Activated naive CD8-positive, alpha-beta T cell treated with anti-CD3 and anti-CD28 coated beads for 36 hours (primary cell): ENCODE data around the gene PPP1R7. TPM values are rescaled to one million over a fixed set of nuclear protein-coding genes. Genes with fewer than 3 reads are reported as not detected.
"Not testable (repeated sequence)": the region's sequence is repeated elsewhere in the genome, so short reads cannot be mapped to it uniquely, and the experiment has no call there.

ENCODE experiments used
- DNase-seq: peaks from one replicate; pipeline ENCODE4 v3.0.0; 2021
- H3K27ac Mint-ChIP-seq: one replicate; pipeline ENCODE4 v1.8.0; 2022; ENCODE audit warnings: mild to moderate bottlenecking, moderate library complexity, mixed read lengths
- H3K27me3 Mint-ChIP-seq: one replicate; pipeline ENCODE4 v1.8.0; 2022; ENCODE audit warnings: mild to moderate bottlenecking, mixed read lengths
- H3K36me3 Mint-ChIP-seq: one replicate; pipeline ENCODE4 v1.8.0; 2021; ENCODE audit warnings: mild to moderate bottlenecking, mixed read lengths
- H3K4me1 Mint-ChIP-seq: one replicate; pipeline ENCODE4 v1.8.0; 2021; ENCODE audit warnings: mixed read lengths
- H3K4me3 Mint-ChIP-seq: one replicate; pipeline ENCODE4 v1.8.0; 2022; ENCODE audit warnings: mild to moderate bottlenecking, moderate library complexity, mixed read lengths
- H3K9me3 Mint-ChIP-seq: one replicate; pipeline ENCODE4 v1.8.0; 2022; ENCODE audit warnings: mixed read lengths
- total RNA-seq, 2 experiments: library from RNA; stranded (reverse); gene quantifications; one replicate each; pipeline ENCODE4 v1.2.3, GENCODE V29; 2021

Gene PPP1R7
- total RNA-seq, 2 experiments from 2014 or later: 80.4 to 85.1 TPM

DNA sequence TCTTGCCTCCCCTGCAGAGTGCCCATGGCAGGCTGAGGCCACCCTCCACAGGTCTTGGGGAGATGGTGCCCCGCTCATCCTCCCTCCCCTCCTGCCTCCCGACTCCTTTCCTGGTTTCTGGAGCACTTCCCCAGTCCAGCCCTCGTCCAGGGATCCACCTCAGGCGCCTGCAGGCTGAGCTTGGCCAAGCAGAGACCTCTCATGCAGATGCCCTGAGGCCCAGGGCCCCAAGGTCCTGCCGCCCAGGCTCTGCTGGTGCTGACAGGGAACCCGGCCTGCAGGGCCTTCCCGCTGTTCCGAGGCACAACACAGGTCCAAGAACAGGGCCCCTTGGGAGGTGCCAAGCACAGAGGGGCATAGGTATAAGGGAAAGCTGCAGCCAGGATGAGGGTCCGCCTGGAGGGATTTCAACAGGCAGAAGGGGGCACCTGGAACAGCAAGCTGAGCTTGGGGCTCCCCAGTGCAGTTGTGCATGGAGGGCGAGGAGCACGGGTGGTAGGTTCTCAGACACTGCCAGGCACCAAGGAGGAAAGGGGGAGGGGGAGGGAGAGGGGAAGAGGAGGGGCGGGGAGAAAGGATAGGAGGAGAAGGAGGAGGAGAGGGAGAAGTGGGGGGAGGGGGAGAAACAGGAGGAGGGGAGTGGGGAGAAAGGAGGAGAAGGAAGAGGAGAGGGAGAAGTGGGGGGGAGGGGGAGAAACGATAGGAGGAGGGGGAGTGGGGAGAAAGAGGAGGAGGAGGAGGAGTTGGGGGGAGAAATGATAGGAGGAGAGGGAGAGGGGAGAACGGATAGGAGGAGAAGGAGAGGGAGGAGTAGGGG, 37.0 kb downstream of the PPP1R7 start:
- H3K9me3 Mint-ChIP-seq: no peaks in the 10 kb centered on the region
- no peaks in the 10 kb centered on the region for H3K4me1 Mint-ChIP-seq
- DNase-seq: no peak
- H3K4me3 Mint-ChIP-seq: no peak overlapping the region
- no peaks in the 10 kb centered on the region for H3K36me3 Mint-ChIP-seq
- H3K27me3 Mint-ChIP-seq: no peaks in the 10 kb centered on the region
- H3K27ac Mint-ChIP-seq: no peak overlapping the region

DNA sequence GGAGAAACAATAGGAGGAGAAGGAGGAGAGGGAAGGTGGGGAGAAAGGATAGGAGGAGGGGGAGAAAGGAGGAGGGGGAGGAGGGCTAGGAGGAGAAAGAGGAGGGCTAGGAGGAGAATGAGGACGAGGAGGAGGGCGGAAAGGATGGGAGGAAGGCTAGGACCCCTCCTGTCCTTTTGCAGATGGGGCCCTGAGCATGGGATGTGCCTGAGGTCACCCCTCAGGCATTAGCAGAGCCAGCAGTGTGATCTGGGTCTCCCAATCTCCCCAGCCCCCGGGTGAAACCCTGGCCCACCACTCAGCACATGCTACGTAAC, 37.6 kb downstream of the PPP1R7 start:
- no peak for DNase-seq
- Mint-ChIP-seq H3K4me3 (no peak overlapping the region), H3K4me1 (no peaks in the 10 kb centered on the region), H3K9me3 (no peaks in the 10 kb centered on the region), H3K27me3 (no peaks in the 10 kb centered on the region), H3K27ac (no peak overlapping the region), H3K36me3 (no peaks in the 10 kb centered on the region)

- Mint-ChIP-seq H3K36me3 (no peaks in the 10 kb centered on the region), H3K4me3 (no peak within 1 kb of the TSS), H3K27ac (no peak within 1 kb of the TSS), H3K9me3 (no peaks in the 10 kb centered on the region), H3K4me1 (no peaks in the 10 kb centered on the region), H3K27me3 (no peaks in the 10 kb centered on the region)
- no peak for DNase-seq
Observed at GRCh38 chr2:241188361-241189092, 38.3 kb downstream of the PPP1R7 start, which contains the start of gene ANO7. Gene ANO7 (plus strand): TSS chr2:241188677. CDS start chr2:241190064, 1,387 bp downstream.

- Mint-ChIP-seq H3K4me3 (no peak overlapping the region), H3K27me3 (no peaks in the 10 kb centered on the region), H3K9me3 (no peaks in the 10 kb centered on the region), H3K36me3 (no peaks in the 10 kb centered on the region), H3K4me1 (no peaks in the 10 kb centered on the region), H3K27ac (no peak overlapping the region)
- DNase-seq: no peak
Observed at GRCh38 chr2:241189093-241189855, 39.0 kb downstream of the PPP1R7 start.

- Mint-ChIP-seq H3K9me3 (no peaks in the 10 kb centered on the region), H3K27ac (no peak overlapping the region), H3K27me3 (no peaks in the 10 kb centered on the region), H3K4me1 (no peaks in the 10 kb centered on the region), H3K4me3 (no peak overlapping the region), H3K36me3 (no peaks in the 10 kb centered on the region)
- no peak for DNase-seq
Observed at GRCh38 chr2:241189856-241190201, 39.6 kb downstream of the PPP1R7 start.

GRCh38 chr2:241190291-241190981, 40.2 kb downstream of the PPP1R7 start:
- no peaks in the 10 kb centered on the region for H3K27me3 Mint-ChIP-seq
- H3K4me3 Mint-ChIP-seq: no peak overlapping the region
- no peak for DNase-seq
- no peaks in the 10 kb centered on the region for H3K9me3 Mint-ChIP-seq
- no peaks in the 10 kb centered on the region for H3K4me1 Mint-ChIP-seq
- H3K27ac Mint-ChIP-seq: no peak overlapping the region
- no peaks in the 10 kb centered on the region for H3K36me3 Mint-ChIP-seq

- H3K4me3 Mint-ChIP-seq: no peak overlapping the region
- no peak overlapping the region for H3K27ac Mint-ChIP-seq
- no peak for DNase-seq
- no peaks in the 10 kb centered on the region for H3K36me3 Mint-ChIP-seq
- no peaks in the 10 kb centered on the region for H3K4me1 Mint-ChIP-seq
- H3K27me3 Mint-ChIP-seq: no peaks in the 10 kb centered on the region
- no peaks in the 10 kb centered on the region for H3K9me3 Mint-ChIP-seq
Observed at GRCh38 chr2:241191081-241191480, 40.8 kb downstream of the PPP1R7 start.

DNA sequence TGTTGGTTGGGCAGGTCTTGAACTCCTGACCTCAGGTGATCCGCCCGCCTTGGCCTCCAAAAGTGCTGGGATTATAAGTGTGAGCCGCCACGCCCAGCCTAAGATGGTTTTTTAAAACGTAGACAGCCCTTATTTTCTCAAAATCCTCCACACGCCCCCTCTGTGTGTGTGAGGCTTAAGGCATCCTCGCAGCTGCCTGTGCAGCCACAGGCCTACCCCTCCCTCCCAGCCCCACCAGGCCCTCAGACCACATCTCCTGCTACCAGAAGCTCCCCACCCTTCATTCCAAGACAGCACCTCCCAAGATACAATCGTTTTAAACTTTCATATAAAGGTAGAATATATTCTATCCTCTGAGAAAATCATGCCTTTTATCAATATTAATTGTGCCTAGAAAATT, 43.0 kb downstream of the PPP1R7 start:
- no peaks in the 10 kb centered on the region for H3K36me3 Mint-ChIP-seq
- DNase-seq: no peak
- H3K9me3 Mint-ChIP-seq: no peaks in the 10 kb centered on the region
- no peak overlapping the region for H3K4me3 Mint-ChIP-seq
- H3K27me3 Mint-ChIP-seq: no peaks in the 10 kb centered on the region
- H3K4me1 Mint-ChIP-seq: no peaks in the 10 kb centered on the region
- no peak overlapping the region for H3K27ac Mint-ChIP-seq

DNA sequence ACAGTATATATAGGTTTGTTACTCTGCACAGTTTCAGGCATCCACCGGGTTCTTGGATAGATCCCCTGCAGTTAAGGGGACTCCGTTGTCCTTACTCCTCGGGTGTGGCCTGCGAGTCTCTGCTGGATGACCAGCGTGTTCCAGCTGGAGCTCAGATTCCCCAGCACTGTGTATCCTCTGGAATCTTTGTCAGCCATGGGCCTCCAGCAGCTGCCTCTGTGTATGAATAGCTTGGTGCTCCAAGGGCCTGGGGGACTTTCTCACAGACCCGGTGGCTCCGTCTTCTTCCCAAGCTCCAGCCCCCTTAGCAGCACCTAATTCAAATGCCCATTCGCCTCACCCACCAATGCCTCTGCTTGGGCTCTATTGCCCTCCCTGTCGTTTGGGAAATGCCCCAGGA, 44.5 kb downstream of the PPP1R7 start:
- Mint-ChIP-seq H3K36me3 (no peaks in the 10 kb centered on the region), H3K4me1 (no peaks in the 10 kb centered on the region), H3K27me3 (no peaks in the 10 kb centered on the region), H3K4me3 (no peak overlapping the region), H3K27ac (no peak overlapping the region), H3K9me3 (no peaks in the 10 kb centered on the region)
- no peak for DNase-seq

DNA sequence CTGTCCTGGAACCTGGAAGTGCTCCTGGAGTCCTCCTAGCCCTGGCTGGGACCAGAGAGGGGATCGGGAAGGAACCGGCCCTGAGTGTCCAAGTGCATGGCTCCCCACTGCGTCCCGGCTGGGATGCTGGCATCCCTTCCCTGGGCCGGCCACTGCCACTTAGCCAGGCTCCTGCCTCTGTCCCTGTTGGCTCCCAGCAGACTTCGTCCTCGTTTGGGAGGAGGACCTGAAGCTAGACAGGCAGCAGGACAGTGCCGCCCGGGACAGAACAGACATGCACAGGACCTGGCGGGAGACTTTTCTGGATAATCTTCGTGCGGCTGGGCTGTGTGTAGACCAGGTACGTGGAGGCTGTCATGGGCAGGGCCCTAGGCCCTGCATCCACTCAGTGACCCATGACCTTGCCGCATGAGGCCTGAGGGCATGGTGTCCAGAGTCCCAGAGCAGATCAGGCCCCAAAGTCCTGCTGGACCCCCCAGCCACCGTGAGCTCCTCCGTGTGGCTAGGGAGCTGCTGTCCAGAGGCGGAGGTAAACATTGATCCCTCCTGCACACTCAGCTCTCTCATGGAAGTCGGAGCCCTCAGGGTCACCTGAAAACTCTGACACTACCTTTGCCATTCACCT, 45.4 kb downstream of the PPP1R7 start:
- DNase-seq: no peak
- no peak overlapping the region for H3K27ac Mint-ChIP-seq
- no peaks in the 10 kb centered on the region for H3K27me3 Mint-ChIP-seq
- H3K4me3 Mint-ChIP-seq: no peak overlapping the region
- H3K9me3 Mint-ChIP-seq: no peaks in the 10 kb centered on the region
- no peaks in the 10 kb centered on the region for H3K36me3 Mint-ChIP-seq
- H3K4me1 Mint-ChIP-seq: no peaks in the 10 kb centered on the region

GRCh38 chr2:241197246-241197645, 47.0 kb downstream of the PPP1R7 start:
- H3K4me1 Mint-ChIP-seq, H3K9me3 Mint-ChIP-seq, DNase-seq, H3K4me3 Mint-ChIP-seq, H3K27ac Mint-ChIP-seq, H3K36me3 Mint-ChIP-seq, H3K27me3 Mint-ChIP-seq: not testable (repeated sequence)

DNA sequence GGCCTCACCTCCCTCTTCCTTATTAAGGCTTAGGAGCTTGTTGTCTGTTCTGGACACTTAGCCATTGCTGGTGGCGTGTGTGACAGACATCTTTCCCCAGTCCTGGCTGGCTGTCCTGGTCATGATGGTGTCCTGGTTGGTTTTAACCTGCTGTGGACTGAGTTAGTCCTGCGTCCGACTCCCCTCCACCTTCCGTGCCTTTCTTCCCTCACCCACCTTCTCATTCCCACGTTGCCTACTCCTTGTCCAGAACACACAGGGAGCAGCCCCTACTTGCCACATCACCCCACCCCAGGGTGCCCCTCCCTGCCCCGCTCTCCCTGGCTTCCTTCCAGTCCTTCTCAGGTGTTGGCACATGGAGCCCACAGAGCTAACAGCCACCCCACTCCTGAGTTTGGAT, 47.7 kb downstream of the PPP1R7 start:
- Mint-ChIP-seq H3K4me3 (no peak overlapping the region), H3K9me3 (no peaks in the 10 kb centered on the region), H3K36me3 (no peaks in the 10 kb centered on the region), H3K27ac (no peak overlapping the region), H3K27me3 (no peaks in the 10 kb centered on the region), H3K4me1 (no peaks in the 10 kb centered on the region)
- DNase-seq: no peak

- Mint-ChIP-seq H3K9me3 (no peaks in the 10 kb centered on the region), H3K4me3 (no peak overlapping the region), H3K27ac (no peak overlapping the region)
Observed at GRCh38 chr2:241198381-241199279, 48.4 kb downstream of the PPP1R7 start.

DNA sequence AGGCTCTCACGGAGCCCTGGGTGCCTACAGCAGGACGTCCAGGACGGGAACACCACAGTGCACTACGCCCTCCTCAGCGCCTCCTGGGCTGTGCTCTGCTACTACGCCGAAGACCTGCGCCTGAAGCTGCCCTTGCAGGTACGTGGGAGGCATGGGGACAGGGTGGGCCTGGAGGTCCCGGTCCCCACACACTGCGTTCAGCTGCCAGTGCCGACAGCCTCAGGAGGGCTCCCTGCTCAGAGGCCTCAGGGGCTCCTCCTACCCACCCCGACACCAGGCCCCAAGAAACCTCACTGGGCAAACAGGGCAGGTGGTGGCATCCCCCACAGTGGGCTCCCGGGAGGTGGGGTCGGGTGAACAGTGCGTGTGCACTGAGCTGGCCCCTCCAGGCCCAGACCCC, 49.0 kb downstream of the PPP1R7 start:
- no peak overlapping the region for H3K27ac Mint-ChIP-seq
- no peaks in the 10 kb centered on the region for H3K36me3 Mint-ChIP-seq
- no peaks in the 10 kb centered on the region for H3K27me3 Mint-ChIP-seq
- DNase-seq: no peak
- H3K4me1 Mint-ChIP-seq: no peaks in the 10 kb centered on the region
- H3K4me3 Mint-ChIP-seq: no peak overlapping the region
- no peaks in the 10 kb centered on the region for H3K9me3 Mint-ChIP-seq

More at GRCh38 chr2:241198381-241199279, 48.4 kb downstream of the PPP1R7 start:
- no peaks in the 10 kb centered on the region for H3K4me1 Mint-ChIP-seq
- H3K27me3 Mint-ChIP-seq: no peaks in the 10 kb centered on the region
- no peaks in the 10 kb centered on the region for H3K36me3 Mint-ChIP-seq
- no peak for DNase-seq
